Activated CD4-positive, alpha-beta T cell treated with anti-CD3 and anti-CD28 coated beads, Interleukin-2, amount 50 U/mL, for 1 hour (primary cell): ENCODE data around the gene SNX12.
"Not testable (repeated sequence)": the region's sequence is repeated elsewhere in the genome, so short reads cannot be mapped to it uniquely, and the experiment has no call there.

Source experiments
- DNase-seq: peaks from one replicate; pipeline ENCODE4 v3.0.0-alpha.2; 2020

SNX12 gene

GRCh38 chrX:71085900-71086299 is 17.8 kb upstream of the SNX12 start:
- no peak for DNase-seq

- DNase-seq, result no peak
Measured at GRCh38 chrX:71082822-71083221, 14.7 kb upstream of the SNX12 start.

GRCh38 chrX:71082124-71082647 is 14.1 kb upstream of the SNX12 start:
- no peak for DNase-seq

GRCh38 chrX:71081330-71082123 is 13.4 kb upstream of the SNX12 start:
- no peak for DNase-seq

GRCh38 chrX:71070531-71070930 is 2.4 kb upstream of the SNX12 start:
- DNase-seq, result no peak

GRCh38 chrX:71067712-71068043 is 456 bp downstream of the SNX12 start:
- peak; percentile 0 for DNase-seq

- no peak for DNase-seq
Measured at GRCh38 chrX:71067089-71067488, 1.0 kb downstream of the SNX12 start.

GRCh38 chrX:71060127-71060526 is 8.0 kb downstream of the SNX12 start:
- no peak for DNase-seq

GRCh38 chrX:71057848-71058530 is 10.1 kb downstream of the SNX12 start:
- no peak for DNase-seq

- no peak for DNase-seq
Measured at GRCh38 chrX:71056867-71057266, 11.3 kb downstream of the SNX12 start.

GRCh38 chrX:71053217-71053621 is 14.9 kb downstream of the SNX12 start:
- DNase-seq, result no peak

- DNase-seq, result no peak
Measured at GRCh38 chrX:71052721-71053120, 15.4 kb downstream of the SNX12 start.

GRCh38 chrX:71047891-71048290 is 20.2 kb downstream of the SNX12 start:
- not testable (repeated sequence) for DNase-seq

- no peak for DNase-seq
Measured at GRCh38 chrX:71017396-71017939, 50.7 kb downstream of the SNX12 start.
